ELF-1 (cell line): Measurements from ENCODE around the gene SLC35E1.
"Not testable (repeated sequence)": the region's sequence is repeated elsewhere in the genome, so short reads cannot be mapped to it uniquely, and the experiment has no call there.

Source experiments
- DNase-seq: peaks from one replicate; pipeline ENCODE4 v3.0.0-alpha.2; 2016; ENCODE audit warnings: low read depth, low spot score

SLC35E1 gene

DNA sequence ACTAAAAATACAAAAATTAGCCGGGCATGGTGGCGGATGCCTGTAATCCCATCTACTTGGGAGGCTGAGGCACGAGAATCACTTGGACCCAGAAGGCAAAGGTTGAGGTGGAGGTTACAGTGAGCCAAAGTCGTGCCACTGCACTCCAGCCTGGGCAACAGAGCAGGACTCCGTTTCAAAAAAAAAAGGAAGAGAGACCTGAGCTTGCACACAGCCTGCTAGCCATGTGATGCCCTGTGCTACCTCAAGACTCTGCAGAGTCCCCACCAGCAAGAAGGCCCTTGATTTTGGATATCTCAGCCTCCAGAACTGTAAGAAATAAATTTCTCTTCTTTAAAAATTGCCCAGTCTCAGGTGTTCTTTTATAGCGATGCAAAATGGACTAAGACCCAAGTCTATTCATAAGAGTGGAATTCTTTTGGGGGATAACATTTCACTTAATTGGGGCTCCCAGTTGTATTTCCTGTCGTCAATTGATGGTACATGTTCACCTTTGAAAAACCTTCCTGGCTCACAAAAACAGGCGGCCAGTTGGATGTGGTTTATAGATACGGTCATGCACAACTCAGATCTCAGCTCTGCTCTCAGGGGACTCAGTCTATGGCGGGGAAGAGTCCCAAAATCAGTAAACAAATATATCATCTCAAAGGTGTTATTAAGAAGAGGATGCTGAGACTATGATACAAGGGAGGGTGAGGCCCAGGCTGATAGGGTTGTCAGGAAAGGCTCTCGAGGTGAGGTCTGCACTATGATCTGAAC, 27.6 kb downstream of the SLC35E1 start:
- no peak for DNase-seq

DNA sequence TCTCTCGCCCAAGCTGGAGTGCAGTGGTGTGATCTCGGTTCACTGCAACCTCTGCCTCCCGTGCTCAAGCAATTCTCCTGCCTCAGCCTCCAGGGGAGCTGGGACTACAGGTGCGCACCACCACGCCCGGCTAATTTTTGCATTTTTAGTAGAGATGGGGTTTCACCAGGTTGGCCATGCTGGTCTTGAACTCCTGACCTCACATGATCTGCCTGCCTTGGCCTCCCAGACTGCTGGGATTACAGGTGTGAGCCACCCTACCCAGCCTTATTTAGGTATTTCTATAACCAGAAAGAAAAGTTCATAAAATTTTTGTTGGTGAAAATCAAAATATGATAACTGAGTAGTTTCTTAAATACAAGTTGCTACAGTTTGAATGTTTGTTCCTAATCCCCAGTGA, 28.5 kb downstream of the SLC35E1 start:
- not testable (repeated sequence) for DNase-seq

DNA sequence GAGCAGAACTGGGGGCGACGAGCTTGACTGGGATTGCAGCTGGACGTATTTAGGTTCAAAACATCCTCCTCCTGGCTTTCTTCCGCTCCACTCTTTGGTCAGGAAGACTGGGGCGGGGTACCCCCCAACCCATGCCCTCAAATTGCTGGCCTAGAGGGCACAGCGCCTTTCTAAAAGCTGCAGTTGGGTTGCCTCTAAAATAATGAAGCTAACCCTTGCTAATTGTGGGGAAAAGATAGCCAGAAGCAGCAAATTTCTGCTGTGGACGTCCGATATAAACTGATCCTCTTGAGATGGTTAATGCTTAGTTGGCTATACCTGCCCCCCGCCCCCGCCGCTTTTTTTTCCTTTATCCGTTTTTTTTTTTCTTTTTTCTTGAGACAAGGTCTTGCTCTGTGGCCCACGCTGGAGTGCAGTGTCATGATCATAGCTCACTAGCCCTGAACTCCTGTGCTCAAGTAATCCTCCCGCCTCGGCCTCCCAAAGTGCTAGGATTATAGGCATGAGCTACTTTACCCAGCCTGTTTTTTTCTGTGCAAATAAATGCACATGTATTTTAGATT, 29.2 kb downstream of the SLC35E1 start:
- DNase-seq: peak; percentile 11

DNA sequence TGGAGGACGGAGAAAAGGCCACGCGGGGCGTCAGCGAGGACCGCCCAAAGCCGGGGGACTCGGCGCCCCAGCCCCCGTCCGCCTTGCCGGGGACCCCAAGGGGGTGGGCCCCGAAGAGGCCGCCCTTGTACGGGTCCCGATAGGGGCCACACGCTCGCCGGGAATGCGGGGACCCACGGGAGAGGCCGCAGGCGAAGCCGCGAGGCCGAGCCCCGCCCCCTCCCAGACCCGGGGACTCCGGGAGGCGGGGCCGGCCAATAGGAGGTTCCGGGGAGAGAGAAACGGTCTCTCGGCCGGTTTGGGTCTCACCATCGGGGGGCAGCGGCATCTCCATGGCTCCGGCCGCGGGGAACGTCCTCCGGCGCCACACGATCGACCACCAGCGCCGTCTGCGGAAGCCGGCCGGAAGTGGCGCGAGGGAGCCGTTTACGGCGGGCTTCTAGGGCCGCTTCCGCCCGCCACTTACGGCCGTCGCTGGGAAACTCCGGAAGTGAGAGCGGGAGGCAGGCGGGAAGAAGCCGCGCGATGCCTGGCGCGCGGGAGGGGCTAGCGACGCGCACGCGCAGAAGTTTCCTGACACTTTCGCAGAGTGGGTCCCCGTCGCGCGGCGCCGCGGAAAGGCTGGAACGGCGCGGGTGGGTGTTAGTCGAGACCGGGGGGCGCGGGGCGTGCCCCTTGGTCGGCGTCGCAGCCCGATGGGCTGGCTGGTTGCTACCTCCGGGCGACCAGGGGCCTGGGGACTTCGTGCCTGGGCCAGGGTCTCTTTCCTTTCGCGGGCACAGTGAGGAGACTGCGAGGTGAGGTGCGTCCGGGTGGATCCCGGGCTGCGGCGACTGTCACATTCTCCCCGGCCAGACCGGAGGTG, 29.9 kb downstream of the SLC35E1 start, which contains the start of gene CHERP:
CHERP (minus strand) TSS at position 393 of the 865 bp plus-strand sequence; CDS start at position 334, 59 bp downstream.
- peak; percentile 96 for DNase-seq

DNA sequence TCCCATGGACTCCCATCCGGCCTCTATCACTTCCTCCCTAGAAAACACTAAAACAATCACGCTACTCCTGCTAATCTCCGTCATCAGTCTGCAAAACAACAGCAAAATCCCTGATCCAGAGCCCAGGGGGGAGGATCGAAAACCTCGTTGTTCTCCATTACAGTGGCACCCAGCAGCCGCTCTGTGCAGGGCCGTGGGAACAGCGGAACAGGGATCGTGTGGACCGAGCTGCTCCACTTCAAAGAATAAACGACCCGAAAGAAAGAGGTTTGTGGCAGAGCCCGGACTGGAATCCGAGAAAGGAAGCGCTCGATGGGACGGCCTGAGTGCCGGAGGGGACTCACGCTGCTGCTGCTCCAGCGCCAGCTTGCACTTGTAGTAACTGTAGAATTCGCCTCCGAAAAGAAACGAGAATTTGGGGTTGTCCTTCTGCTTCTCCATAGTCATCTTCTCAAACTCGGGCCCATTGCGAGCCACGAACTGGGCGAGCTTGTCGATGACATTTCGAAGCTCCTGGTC, 30.6 kb downstream of the SLC35E1 start:
- DNase-seq: peak; percentile 40

DNA sequence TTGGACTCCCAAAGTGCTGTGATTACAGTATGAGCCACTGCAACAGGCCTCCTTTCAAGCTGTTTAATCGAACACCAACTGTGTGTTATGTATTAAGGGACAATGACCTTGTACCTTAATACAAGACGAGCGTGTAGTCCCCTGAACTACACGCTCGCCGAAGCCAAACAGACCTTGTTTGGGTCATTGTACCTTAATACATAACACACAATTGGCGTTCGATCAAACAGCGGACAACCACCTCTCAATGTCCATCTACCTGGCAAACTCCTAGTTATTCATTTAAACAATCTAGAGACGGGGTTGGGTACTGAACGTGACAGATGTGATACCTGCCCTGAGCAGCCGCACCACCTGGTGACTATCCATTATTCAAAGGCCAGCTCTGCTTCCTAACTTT, 31.3 kb downstream of the SLC35E1 start:
- DNase-seq: no peak

DNA sequence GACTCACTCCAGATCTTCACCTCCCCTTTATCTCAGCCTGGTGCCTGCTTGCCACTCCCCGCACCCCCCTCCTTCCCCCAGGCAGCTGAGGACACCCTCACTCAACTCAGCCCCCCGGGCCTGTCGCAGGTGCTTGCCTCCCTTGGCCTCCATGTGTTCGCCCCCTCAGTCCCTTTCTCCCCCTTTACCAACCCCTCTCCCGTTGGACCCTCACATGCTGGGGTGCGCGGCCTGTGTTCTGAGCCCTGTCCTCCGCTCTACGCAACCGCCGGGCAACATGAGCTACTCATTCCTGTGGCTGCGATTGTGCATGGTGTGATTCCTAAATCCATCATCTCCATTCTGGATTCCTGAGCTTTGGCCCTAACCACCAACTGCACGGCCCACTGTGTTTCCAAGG, 35.1 kb downstream of the SLC35E1 start:
- no peak for DNase-seq

DNA sequence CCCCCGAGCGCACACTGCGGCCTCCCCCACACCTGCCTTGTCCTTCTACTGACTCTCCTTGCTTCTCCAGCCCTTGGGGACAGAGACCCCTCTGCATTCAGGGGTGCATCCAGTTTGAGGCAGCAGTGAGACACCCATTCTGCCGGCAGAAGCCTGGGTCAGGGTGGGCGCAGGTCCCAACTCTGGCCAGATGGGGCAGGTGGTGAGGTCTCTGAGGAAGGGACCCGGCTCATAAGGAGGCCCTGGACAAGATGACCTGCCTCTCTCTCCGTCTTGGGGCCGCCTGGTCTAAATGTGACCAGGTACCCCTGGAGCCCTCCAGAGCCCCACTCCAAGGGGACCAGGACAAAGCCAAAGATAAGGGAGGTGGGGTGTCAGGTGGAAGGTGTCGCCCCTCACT, 36.1 kb downstream of the SLC35E1 start:
- DNase-seq: no peak

DNA sequence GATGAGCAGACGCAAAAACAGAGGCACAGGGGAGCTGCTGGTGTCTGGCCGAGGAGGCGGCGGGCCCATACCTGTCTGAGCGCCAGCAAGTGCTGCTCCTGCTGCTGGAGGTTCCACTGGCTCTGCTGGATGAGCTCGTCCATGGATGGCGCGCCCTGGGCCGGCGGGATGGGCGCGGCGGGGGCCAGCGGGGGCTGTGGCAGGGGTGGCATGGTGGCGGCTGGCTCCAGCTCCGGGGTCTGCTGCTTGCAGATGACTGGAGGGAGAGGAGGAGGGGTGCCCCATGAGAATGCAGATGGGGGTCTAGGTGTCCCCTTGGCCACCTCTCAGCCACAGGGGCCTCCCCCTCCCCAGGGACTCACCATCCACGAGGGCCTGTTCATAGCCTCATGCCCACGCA, 36.8 kb downstream of the SLC35E1 start:
- no peak for DNase-seq

DNA sequence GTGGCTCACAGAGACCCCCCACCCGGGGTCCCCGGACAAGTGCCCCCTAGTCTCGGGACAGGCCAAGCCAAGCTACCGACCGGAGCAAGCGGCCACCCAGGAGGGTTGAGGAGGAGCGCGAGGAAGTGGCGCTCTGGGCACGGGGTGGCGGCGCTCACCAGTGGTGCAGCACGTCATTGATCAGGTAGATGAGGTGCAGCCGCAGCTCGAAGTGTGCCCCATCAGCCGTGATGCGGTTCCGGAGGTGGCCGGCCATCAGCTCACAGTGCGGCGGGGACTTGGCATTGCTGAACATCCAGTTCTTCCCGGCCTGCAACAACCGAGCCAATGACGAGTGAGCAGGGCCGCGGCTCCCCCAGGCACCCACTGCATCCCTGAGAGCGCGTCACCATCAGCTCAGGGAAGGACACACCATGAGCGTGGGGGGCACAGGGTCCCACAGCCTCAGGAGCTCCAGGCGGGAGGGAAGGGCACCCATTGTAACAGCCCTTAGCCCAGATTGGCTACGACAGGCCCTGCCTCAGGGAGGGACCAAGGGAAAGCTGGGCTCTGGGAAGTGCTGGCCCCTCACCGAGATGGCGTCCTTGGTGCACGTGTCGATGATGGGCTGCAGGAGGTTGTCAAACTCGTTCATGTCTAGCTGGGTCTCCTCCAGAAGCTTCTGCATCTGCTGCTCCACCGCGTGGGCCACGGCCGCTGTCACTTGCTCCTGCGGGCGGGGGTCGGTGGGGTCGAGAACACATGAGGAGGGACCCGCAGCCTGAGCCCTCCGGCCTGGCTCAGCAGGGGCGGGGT, 39.6 kb downstream of the SLC35E1 start:
- DNase-seq: no peak

DNA sequence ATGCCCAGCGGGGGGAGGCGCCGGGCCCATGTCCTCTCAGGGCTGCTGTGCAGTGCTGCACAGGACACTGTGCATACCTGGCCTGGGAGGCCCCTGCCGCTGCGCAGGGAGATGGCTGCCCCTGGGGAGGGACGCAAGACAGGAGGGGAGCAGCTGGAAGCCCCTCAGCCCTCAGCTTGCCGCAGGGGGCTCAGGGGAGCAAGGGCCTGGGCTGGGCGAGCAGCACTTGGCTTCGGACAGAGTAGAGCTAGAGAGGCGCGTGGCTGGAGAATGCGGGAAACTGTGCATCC, 40.9 kb downstream of the SLC35E1 start:
- no peak for DNase-seq

DNA sequence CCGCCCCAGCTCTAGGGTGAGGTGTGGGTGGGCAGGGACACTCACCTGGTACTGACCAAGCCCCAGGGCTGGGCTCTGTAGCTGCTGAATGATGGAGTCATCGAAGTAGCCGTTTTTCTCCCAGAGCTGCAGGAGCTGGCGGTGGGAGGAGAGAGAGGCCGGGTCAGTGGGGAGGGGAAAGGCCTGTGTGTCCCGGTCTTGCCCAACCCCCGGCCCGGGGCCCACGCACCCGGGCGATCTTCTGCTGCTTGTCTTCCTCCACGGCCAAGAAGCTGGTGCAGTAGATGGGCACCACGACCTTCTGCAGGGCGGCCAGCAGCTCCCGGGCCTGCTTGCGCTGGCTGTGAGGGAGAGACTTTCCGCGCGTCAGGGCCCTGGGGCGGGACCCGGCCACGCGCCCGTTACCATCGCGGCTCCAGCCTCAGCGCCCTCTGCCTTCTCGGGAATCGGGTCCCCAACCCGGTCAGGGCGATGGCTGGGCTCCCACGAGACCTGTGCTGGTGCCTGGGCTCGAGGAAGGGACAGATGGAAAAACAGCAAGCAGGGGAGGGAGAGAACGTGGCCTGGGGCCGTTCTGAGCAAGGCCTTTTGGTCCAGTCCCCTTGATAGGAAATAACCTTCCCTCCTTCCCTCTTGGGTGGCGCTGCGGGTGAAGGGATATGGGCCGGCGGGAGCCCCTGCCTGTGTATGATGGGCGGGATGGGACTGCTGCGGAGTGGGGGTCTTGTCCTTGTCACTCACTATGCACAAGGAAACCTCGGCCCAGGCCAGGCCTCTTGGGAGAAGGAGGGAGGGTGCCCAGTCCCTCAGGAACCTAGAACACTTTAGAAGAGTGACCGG, 41.5 kb downstream of the SLC35E1 start:
- no peak for DNase-seq

DNA sequence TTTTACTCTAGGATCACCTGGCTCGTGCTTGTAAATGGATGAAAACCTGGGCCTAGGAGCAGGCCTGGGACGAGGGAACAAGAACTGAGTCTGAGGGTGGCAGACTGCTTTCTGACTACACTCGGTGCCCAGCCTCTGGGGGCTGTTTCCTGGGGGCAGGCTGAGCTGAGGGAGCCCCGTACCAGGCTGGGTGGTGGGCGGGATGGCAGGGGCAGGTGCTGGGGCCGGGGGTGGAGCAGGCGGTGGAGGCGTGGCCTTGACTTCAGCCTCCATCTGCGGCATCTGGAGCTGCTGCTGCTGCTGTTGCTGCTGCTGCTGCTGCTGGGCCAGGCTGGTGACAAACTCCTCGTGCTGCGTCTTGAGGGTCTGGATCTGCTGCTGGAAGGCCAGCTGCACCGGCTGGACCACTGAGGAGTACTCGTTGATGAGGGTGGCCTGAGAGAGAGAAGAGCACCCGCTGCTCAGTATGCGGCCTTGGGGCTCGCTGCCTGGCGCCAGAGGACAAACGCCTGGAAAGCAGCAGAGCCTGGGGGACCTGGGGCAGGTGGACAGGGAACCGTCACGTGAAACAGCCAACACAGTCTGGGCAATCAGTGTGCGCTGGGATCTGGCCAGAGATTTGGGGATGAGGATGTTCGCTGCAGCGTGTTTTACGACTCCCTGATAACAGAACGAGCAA, 42.6 kb downstream of the SLC35E1 start:
- DNase-seq: no peak

DNA sequence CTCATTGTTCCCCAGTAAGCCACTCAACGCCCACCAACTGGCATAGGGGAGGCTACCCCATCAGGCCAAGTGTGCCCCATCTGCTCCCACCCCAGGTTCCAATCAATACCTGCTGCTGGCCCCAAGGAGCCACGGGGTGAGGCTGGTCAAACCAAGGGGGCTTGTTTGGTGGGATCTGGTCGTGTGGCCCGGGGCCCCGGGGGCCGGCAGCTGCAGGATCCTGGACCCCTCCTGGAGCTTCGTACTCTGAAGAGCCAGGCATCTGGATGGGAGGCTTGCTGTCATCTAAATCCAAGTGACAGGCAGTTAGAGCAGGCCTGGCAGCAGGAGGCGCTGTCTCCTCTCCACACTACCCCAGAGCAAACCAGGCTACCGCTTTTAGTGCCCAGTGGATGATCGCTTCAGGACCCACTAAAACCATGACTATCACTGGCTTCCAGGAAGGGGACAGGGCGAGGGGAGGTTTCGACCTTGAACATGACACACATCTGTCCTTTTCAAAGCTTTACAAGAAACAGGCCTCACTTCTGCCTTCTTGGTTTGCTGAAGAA, 44.2 kb downstream of the SLC35E1 start:
- peak; percentile 70 for DNase-seq

DNA sequence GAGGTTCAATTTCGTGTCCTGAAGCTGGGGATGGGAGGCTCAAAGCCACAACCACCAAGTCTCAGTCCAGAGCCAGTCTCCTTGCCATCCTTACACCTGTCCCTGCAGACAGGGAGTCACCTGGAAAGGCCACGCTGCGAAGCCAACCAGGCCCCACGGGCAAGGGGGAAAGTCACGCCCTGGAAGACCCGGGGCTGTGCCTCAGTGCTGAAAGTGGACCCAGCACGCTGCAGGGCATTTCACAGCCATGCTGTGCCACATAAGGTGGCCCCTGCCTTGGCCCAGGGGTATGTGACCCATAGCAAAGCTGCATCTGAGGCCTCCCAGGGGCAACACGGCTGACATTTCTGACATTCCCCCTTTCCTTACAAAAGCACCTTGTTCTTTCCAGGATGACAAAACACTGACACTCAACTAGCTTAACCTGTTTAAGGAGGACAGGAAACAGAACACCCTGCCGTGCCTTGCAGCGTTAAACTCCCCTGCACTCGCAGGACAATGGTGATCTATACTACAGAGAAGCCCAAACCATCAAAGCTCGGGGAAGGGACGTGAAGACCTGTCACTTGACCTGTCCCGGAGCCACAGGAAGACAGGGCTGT, 44.8 kb downstream of the SLC35E1 start:
- DNase-seq: peak; percentile 59

DNA sequence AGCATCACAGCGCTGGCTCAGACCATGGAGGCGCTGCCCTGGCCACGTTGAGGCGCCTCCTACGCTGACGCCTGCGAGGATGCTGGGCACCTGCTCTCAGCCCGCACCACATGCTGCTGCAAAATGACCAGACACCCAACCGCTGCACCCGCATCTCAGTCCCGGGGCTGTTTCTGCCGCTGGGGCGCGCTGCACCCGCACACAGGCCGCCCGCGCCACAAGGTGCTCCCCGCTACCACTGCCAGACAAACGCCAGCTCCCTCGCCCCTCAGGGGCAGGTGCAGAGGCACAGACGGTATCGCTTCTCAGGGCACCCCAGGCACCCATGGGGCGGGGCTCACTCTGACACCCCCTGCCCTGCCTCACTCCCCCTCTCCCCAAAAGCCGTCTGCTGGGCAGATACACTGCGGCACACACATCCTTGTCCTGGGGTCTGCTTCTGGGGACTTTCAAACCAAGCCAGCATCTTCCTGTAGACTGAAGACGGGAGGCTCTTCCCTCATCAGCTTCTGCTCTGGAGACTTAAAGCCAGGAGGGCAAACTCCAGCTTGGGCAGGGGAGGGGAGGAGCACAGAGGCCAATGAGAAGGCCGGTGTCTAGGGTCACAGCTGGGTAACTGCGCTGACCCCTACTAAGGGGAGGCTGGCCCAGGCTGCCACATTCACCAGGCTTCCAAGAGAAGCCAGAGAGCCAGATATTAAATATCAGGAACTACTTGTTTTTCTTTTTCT, 46.3 kb downstream of the SLC35E1 start:
- DNase-seq: no peak

DNA sequence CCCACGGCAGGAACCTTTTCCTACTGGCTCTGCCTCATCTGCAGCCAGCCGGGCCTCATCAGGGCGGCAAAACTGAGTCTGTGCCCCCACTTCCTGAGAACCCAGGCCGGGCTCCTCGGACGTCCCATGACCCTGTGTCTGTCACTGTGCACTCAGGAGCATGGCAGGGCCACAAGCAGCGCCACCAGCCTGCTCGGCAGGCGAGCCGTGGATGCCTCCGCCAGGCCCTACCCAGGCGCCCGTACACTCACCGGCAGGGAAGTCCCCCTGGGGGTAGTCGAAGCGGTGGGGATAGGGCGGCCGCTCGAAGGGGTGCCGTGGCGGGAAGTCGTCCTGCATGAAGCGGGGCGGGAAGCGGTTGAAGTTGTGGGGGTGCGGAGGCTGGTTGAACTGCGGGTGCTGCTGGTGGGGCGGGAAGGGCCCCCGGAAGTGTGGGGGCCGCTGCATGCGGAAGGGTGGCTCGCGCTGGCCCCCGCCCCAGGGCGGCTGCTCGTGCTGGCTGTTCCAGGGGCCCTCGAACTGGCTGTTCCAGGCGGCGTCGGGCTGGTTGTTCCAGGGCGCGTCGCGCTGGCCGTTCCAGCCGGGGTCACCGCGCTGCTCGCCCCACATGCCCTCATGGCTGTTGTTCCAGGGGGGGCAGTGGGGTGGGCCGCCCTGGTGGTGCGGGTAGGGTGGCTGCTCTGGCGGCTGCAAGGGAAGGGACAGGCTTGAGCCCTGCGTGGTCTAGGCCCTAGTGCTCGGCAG, 47.1 kb downstream of the SLC35E1 start:
- no peak for DNase-seq
